SU-DHL-6 (cell line): ENCODE results near the gene AFAP1.

Experiments used
- EZH2phosphoT487 ChIP-seq: fragments of 200-600 bp; sonication (generic), shearing (Covaris generic); conservative IDR thresholded peaks from 2 replicates; pipeline ENCODE4 v1.6.1; 2018; ENCODE audit warnings: mild to moderate bottlenecking, antibody characterized with exemption, low read length, moderate library complexity, mixed read lengths
- TF ChIP-seq, protein P1 (sequence below): fragments of 200-600 bp; sonication (generic); IDR thresholded peaks from one replicate; pipeline ENCODE4 v1.5.1; 2017; ENCODE audit warnings: antibody characterized with exemption, mild to moderate bottlenecking, low read length, moderate library complexity; ENCODE audit not compliant: insufficient read depth, poor library complexity, severe bottlenecking

DNA sequence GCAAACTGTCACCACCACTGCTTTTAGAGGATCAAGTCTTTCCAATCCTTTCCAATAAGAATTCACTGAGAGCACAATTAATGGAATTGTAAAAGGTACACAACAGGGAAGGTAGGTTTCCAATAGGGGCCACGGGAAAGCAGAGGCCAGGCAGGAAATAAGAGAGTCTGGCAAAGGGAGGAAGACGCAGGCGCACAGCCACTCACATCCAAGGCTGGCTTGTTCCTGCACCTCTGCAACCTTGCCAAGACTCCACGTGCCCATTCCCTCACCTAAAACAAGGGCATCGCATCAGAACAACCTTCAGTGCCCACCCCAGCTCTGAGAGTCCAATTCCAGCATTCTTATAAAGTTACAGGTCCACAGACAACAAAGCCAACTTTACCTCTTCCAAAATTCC is 81.2 kb downstream of the AFAP1 start:
- TF ChIP-seq, protein P1, sequence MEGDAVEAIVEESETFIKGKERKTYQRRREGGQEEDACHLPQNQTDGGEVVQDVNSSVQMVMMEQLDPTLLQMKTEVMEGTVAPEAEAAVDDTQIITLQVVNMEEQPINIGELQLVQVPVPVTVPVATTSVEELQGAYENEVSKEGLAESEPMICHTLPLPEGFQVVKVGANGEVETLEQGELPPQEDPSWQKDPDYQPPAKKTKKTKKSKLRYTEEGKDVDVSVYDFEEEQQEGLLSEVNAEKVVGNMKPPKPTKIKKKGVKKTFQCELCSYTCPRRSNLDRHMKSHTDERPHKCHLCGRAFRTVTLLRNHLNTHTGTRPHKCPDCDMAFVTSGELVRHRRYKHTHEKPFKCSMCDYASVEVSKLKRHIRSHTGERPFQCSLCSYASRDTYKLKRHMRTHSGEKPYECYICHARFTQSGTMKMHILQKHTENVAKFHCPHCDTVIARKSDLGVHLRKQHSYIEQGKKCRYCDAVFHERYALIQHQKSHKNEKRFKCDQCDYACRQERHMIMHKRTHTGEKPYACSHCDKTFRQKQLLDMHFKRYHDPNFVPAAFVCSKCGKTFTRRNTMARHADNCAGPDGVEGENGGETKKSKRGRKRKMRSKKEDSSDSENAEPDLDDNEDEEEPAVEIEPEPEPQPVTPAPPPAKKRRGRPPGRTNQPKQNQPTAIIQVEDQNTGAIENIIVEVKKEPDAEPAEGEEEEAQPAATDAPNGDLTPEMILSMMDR = no peak
- TF ChIP-seq EZH2phosphoT487 = no peak
